ENCODE measurements around the gene SHD.
"Not testable (repeated sequence)": the region's sequence is repeated elsewhere in the genome, so short reads cannot be mapped to it uniquely, and the experiment has no call there.

The SHD gene

DNA sequence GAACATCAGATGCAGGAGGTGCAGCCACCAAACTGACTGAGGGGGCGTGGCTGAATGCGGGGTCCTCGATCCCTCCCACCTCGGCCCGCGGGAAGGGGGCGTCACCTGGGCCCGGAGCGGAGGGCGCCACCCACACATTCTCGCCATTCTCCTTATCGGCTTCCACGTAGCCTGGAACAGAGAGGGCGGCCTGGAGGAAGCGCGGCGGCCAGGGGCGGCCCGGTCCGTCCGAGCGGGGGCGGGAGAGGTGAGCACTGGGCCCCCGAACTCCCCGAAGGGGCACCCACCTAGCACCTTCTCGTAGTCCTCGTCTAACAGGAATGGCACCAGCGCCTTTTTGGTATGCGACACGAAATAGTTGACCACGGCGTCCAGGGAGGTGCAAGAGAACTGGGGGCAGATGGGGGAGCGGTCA is 47.8 kb downstream of the SHD start:
- H3K4me3 Mint-ChIP-seq = peak overlapping the region; percentile 86
- H3K27ac Mint-ChIP-seq = no peak overlapping the region
- H3K4me1 Mint-ChIP-seq = peaks cover 17% of the 10 kb centered on the region
- no peaks in the 10 kb centered on the region for H3K27me3 Mint-ChIP-seq
- no peaks in the 10 kb centered on the region for H3K36me3 Mint-ChIP-seq
- no peaks in the 10 kb centered on the region for H3K9me3 Mint-ChIP-seq

DNA sequence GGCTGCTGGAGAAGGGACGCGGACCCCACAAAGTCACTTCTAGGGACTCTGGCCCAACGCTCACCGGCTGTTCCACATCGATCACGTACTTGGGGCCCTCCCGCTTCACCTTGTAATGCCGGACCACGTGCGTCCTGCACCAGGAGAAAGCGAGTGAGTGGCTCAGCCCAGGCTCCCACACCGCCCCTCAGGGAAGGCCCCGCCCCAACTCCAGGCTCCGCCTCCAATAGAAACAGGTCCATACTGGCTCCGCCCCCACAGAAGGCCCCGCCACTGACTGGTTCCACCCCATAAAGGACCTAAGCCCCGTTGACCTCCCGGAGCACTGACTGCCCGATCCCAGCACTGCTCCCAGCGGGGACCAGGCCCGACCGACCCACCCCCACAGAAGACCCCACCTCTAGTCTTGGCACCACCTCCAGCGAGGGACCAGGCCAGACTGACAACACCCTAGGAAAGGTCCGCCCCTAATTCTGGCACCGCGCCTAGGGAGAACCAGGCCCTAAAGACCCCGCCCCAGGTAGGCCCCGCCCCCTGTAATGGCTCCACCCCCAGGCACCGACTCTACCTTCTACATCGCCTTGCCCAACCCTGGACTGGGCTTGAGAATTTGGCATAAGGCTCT is 48.3 kb downstream of the SHD start:
- H3K4me3 Mint-ChIP-seq = peak overlapping the region; percentile 86
- no peaks in the 10 kb centered on the region for H3K36me3 Mint-ChIP-seq
- H3K27me3 Mint-ChIP-seq = no peaks in the 10 kb centered on the region
- H3K9me3 Mint-ChIP-seq = no peaks in the 10 kb centered on the region
- no peak overlapping the region for H3K27ac Mint-ChIP-seq
- peaks cover 17% of the 10 kb centered on the region for H3K4me1 Mint-ChIP-seq

GRCh38 chr19:4327877-4328242 is 48.8 kb downstream of the SHD start:
- Mint-ChIP-seq H3K27ac (no peak overlapping the region), H3K36me3 (no peaks in the 10 kb centered on the region), H3K27me3 (no peaks in the 10 kb centered on the region), H3K4me3 (peak overlapping the region; percentile 86), H3K4me1 (peaks cover 17% of the 10 kb centered on the region), H3K9me3 (no peaks in the 10 kb centered on the region)

- peaks cover 17% of the 10 kb centered on the region for H3K4me1 Mint-ChIP-seq
- H3K27ac Mint-ChIP-seq = peak overlapping the region; percentile 88
- peak overlapping the region; percentile 86 for H3K4me3 Mint-ChIP-seq
- no peaks in the 10 kb centered on the region for H3K27me3 Mint-ChIP-seq
- no peaks in the 10 kb centered on the region for H3K36me3 Mint-ChIP-seq
- H3K9me3 Mint-ChIP-seq = no peaks in the 10 kb centered on the region
Observed at GRCh38 chr19:4328243-4328990, 49.4 kb downstream of the SHD start.

DNA sequence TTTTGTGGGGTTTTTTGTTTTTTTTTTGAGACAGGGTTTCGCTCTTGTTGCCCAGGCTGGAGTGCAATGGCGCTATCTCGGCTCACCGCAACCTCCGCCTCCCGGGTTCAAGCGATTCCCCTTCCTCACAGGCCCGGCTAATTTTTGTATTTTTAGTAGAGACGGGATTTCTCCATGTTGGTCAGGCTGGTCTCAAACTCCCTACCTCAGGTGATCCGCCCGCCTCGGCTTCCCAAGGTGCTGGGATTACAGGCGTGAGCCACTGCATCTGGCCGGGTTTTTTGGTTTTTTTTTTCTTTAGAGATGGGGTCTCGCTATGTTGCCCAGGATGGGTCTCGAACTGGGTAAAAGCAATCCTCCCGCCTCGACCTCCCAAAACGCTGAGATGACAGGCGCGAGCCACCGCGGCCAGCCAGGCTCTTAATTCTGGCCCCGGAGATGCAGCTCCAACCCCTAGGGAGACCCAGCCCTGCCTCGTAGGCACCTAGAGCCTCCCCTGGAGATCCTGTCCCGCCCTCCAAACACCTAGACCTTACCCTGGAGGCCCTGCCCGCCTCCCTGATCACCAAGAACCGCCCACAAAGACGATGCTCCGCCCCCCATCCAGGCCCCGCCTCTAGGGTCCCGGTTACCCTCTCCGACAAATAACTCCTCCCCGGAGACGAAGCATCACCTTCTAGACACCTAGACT is 50.1 kb downstream of the SHD start:
- H3K27me3 Mint-ChIP-seq, H3K9me3 Mint-ChIP-seq: not testable (repeated sequence)
- peak overlapping the region; percentile 86 for H3K4me3 Mint-ChIP-seq

GRCh38 chr19:4329858-4330257 is 50.8 kb downstream of the SHD start:
- H3K4me1 Mint-ChIP-seq = peaks cover 17% of the 10 kb centered on the region

More for the DNA sequence above, 50.1 kb downstream of the SHD start:
- H3K36me3 Mint-ChIP-seq = not testable (repeated sequence)
- H3K4me1 Mint-ChIP-seq = peaks cover 17% of the 10 kb centered on the region
- peak overlapping the region; percentile 88 for H3K27ac Mint-ChIP-seq

GRCh38 chr19:4334929-4335570 is 56.0 kb downstream of the SHD start:
- peaks cover 25% of the 10 kb centered on the region for H3K4me1 Mint-ChIP-seq
- no peaks in the 10 kb centered on the region for H3K9me3 Mint-ChIP-seq
- peaks cover 2% of the 10 kb centered on the region for H3K36me3 Mint-ChIP-seq
- no peak overlapping the region for H3K4me3 Mint-ChIP-seq
- no peaks in the 10 kb centered on the region for H3K27me3 Mint-ChIP-seq
- peak overlapping the region; percentile 19 for H3K27ac Mint-ChIP-seq

More at GRCh38 chr19:4329858-4330257, 50.8 kb downstream of the SHD start:
- peak overlapping the region; percentile 39 for H3K4me3 Mint-ChIP-seq
- H3K36me3 Mint-ChIP-seq = no peaks in the 10 kb centered on the region
- H3K9me3 Mint-ChIP-seq = no peaks in the 10 kb centered on the region
- no peaks in the 10 kb centered on the region for H3K27me3 Mint-ChIP-seq
- peak overlapping the region; percentile 84 for H3K27ac Mint-ChIP-seq

GRCh38 chr19:4337906-4338440 is 58.9 kb downstream of the SHD start:
- H3K9me3 Mint-ChIP-seq = no peaks in the 10 kb centered on the region
- H3K4me1 Mint-ChIP-seq = peaks cover 35% of the 10 kb centered on the region
- H3K27ac Mint-ChIP-seq = peak overlapping the region; percentile 98
- H3K4me3 Mint-ChIP-seq = peak overlapping the region; percentile 97
- peaks cover 2% of the 10 kb centered on the region for H3K36me3 Mint-ChIP-seq
- no peaks in the 10 kb centered on the region for H3K27me3 Mint-ChIP-seq

DNA sequence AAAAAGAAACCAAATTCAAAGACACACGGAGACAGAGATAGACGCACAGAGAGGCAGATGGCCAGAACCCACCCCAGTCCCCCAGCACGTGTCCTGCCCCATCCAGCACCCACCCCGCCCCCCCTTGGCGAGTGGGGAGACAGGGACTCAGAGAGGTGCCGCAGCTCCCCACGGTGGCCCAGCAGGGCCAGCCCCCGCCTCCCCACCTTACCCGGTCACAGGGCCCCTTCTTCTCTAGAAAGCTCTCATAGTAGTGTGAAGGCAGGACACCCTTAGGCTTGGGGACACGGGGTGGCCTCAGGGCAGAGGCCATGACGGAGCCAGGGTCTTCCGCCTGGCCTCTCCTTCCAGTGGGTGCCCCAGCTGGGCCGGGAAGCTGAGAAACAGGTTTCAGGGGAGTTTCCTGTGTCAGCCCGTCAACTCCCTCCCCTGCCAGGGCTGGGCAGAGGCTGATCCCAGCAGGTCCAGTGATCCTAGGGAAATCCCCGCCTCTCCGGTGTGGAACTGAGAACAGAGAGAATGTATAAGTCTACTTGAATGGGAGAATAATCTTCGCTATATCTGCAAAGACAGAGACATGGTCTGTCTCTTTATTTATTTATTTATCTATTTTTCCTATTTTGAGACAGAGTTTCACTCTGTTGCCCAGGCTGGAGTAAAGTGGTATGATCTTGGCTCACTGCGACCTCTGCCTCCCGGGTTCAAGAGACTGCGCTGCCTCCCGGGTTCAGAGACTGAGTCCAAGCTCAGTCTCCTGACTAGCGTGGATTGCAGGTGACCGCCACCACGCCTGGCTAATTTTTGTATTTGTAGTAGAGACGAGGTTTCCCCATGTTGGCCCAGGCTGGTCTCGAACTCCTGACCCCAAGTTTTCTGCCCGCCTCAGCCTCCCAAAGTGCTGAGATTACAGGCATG is 59.6 kb downstream of the SHD start, which contains the start of gene STAP2:
Gene STAP2, minus strand, starts transcription at position 387 of the 915 bp plus-strand sequence. Its CDS starts 74 bp downstream, at position 313.
- no peaks in the 10 kb centered on the region for H3K9me3 Mint-ChIP-seq
- no peaks in the 10 kb centered on the region for H3K27me3 Mint-ChIP-seq
- peak within 1 kb of the TSS; percentile 97 for H3K4me3 Mint-ChIP-seq
- H3K27ac Mint-ChIP-seq = peak within 1 kb of the TSS; percentile 98
- peaks cover 2% of the 10 kb centered on the region for H3K36me3 Mint-ChIP-seq
- H3K4me1 Mint-ChIP-seq = peaks cover 36% of the 10 kb centered on the region

Data from activated naive CD4-positive, alpha-beta T cell treated with anti-CD3 and anti-CD28 coated beads, Interleukin-2, amount 50 U/mL, for 24 hours (primary cell).